ENCODE measurements around the gene SPARC.

The SPARC gene

GRCh38 chr5:151663617-151664293 is 23.0 kb downstream of the SPARC start:
- no peaks in the 10 kb centered on the region for H3K27me3 ChIP-seq (ENCODE audit: control insufficient read depth, insufficient read depth, low read length)
- peaks cover 16% of the 10 kb centered on the region for H3K4me1 ChIP-seq (ENCODE audit: control insufficient read depth, insufficient read depth, low read length)
- H3K9me3 ChIP-seq (ENCODE audit: control insufficient read depth, low read length): no peaks in the 10 kb centered on the region
- H3K36me3 ChIP-seq (ENCODE audit: control insufficient read depth, insufficient read depth, low read length): no peaks in the 10 kb centered on the region
- no peak overlapping the region for H3K4me3 ChIP-seq (ENCODE audit: low read length)
- no peak overlapping the region for H3K9ac ChIP-seq (ENCODE audit: low read length)

- H3K4me1 ChIP-seq (ENCODE audit: control insufficient read depth, insufficient read depth, low read length): peaks cover 16% of the 10 kb centered on the region
- H3K9me3 ChIP-seq (ENCODE audit: control insufficient read depth, low read length): no peaks in the 10 kb centered on the region
- no peak overlapping the region for H3K4me3 ChIP-seq (ENCODE audit: low read length)
- H3K9ac ChIP-seq (ENCODE audit: low read length): no peak overlapping the region
- no peaks in the 10 kb centered on the region for H3K36me3 ChIP-seq (ENCODE audit: control insufficient read depth, insufficient read depth, low read length)
- H3K27me3 ChIP-seq (ENCODE audit: control insufficient read depth, insufficient read depth, low read length): no peaks in the 10 kb centered on the region
These were observed 23.9 kb downstream of the SPARC start for GRCh38 chr5:151662805-151663204.

GRCh38 chr5:151661968-151662732 is 24.6 kb downstream of the SPARC start:
- Histone ChIP-seq H3K9ac (ENCODE audit: low read length) (no peak overlapping the region), H3K9me3 (ENCODE audit: control insufficient read depth, low read length) (no peaks in the 10 kb centered on the region), H3K4me3 (ENCODE audit: low read length) (no peak overlapping the region), H3K27me3 (ENCODE audit: control insufficient read depth, insufficient read depth, low read length) (no peaks in the 10 kb centered on the region), H3K4me1 (ENCODE audit: control insufficient read depth, insufficient read depth, low read length) (peaks cover 16% of the 10 kb centered on the region), H3K36me3 (ENCODE audit: control insufficient read depth, insufficient read depth, low read length) (no peaks in the 10 kb centered on the region)

- no peak overlapping the region for H3K4me3 ChIP-seq (ENCODE audit: low read length)
These were observed 25.9 kb downstream of the SPARC start for GRCh38 chr5:151660616-151661495.

GRCh38 chr5:151659001-151659754 is 27.5 kb downstream of the SPARC start:
- H3K36me3 ChIP-seq (ENCODE audit: control insufficient read depth, insufficient read depth, low read length): no peaks in the 10 kb centered on the region
- no peaks in the 10 kb centered on the region for H3K4me1 ChIP-seq (ENCODE audit: control insufficient read depth, insufficient read depth, low read length)
- H3K9ac ChIP-seq (ENCODE audit: low read length): no peak overlapping the region
- H3K27me3 ChIP-seq (ENCODE audit: control insufficient read depth, insufficient read depth, low read length): no peaks in the 10 kb centered on the region
- no peak overlapping the region for H3K4me3 ChIP-seq (ENCODE audit: low read length)
- H3K9me3 ChIP-seq (ENCODE audit: control insufficient read depth, low read length): no peaks in the 10 kb centered on the region

More at GRCh38 chr5:151660616-151661495, 25.9 kb downstream of the SPARC start:
- no peak overlapping the region for H3K9ac ChIP-seq (ENCODE audit: low read length)
- no peaks in the 10 kb centered on the region for H3K36me3 ChIP-seq (ENCODE audit: control insufficient read depth, insufficient read depth, low read length)
- H3K4me1 ChIP-seq (ENCODE audit: control insufficient read depth, insufficient read depth, low read length): peaks cover 14% of the 10 kb centered on the region
- no peaks in the 10 kb centered on the region for H3K27me3 ChIP-seq (ENCODE audit: control insufficient read depth, insufficient read depth, low read length)
- no peaks in the 10 kb centered on the region for H3K9me3 ChIP-seq (ENCODE audit: control insufficient read depth, low read length)

GRCh38 chr5:151657114-151657513 is 29.6 kb downstream of the SPARC start:
- H3K36me3 ChIP-seq (ENCODE audit: control insufficient read depth, insufficient read depth, low read length): no peaks in the 10 kb centered on the region
- H3K9me3 ChIP-seq (ENCODE audit: control insufficient read depth, low read length): no peaks in the 10 kb centered on the region
- H3K9ac ChIP-seq (ENCODE audit: low read length): no peak overlapping the region
- H3K4me3 ChIP-seq (ENCODE audit: low read length): no peak overlapping the region
- H3K27me3 ChIP-seq (ENCODE audit: control insufficient read depth, insufficient read depth, low read length): no peaks in the 10 kb centered on the region
- no peaks in the 10 kb centered on the region for H3K4me1 ChIP-seq (ENCODE audit: control insufficient read depth, insufficient read depth, low read length)

- no peak overlapping the region for H3K9ac ChIP-seq (ENCODE audit: low read length)
- no peak overlapping the region for H3K4me3 ChIP-seq (ENCODE audit: low read length)
- no peaks in the 10 kb centered on the region for H3K9me3 ChIP-seq (ENCODE audit: control insufficient read depth, low read length)
- H3K27me3 ChIP-seq (ENCODE audit: control insufficient read depth, insufficient read depth, low read length): no peaks in the 10 kb centered on the region
- H3K36me3 ChIP-seq (ENCODE audit: control insufficient read depth, insufficient read depth, low read length): no peaks in the 10 kb centered on the region
- no peaks in the 10 kb centered on the region for H3K4me1 ChIP-seq (ENCODE audit: control insufficient read depth, insufficient read depth, low read length)
These were observed 30.4 kb downstream of the SPARC start for GRCh38 chr5:151656311-151656710.

- Histone ChIP-seq H3K27me3 (ENCODE audit: control insufficient read depth, insufficient read depth, low read length) (no peaks in the 10 kb centered on the region), H3K4me1 (ENCODE audit: control insufficient read depth, insufficient read depth, low read length) (no peaks in the 10 kb centered on the region), H3K4me3 (ENCODE audit: low read length) (no peak overlapping the region), H3K36me3 (ENCODE audit: control insufficient read depth, insufficient read depth, low read length) (no peaks in the 10 kb centered on the region), H3K9me3 (ENCODE audit: control insufficient read depth, low read length) (no peaks in the 10 kb centered on the region), H3K9ac (ENCODE audit: low read length) (no peak overlapping the region)
These were observed 34.6 kb downstream of the SPARC start for GRCh38 chr5:151651997-151652645.

GRCh38 chr5:151648988-151649387 is 37.7 kb downstream of the SPARC start:
- Histone ChIP-seq H3K9ac (ENCODE audit: low read length) (no peak overlapping the region), H3K9me3 (ENCODE audit: control insufficient read depth, low read length) (no peaks in the 10 kb centered on the region), H3K27me3 (ENCODE audit: control insufficient read depth, insufficient read depth, low read length) (no peaks in the 10 kb centered on the region), H3K4me1 (ENCODE audit: control insufficient read depth, insufficient read depth, low read length) (no peaks in the 10 kb centered on the region), H3K4me3 (ENCODE audit: low read length) (no peak overlapping the region), H3K36me3 (ENCODE audit: control insufficient read depth, insufficient read depth, low read length) (no peaks in the 10 kb centered on the region)

GRCh38 chr5:151648089-151648488 is 38.6 kb downstream of the SPARC start:
- Histone ChIP-seq H3K36me3 (ENCODE audit: control insufficient read depth, insufficient read depth, low read length) (no peaks in the 10 kb centered on the region), H3K4me1 (ENCODE audit: control insufficient read depth, insufficient read depth, low read length) (no peaks in the 10 kb centered on the region)

GRCh38 chr5:151647320-151647861 is 39.3 kb downstream of the SPARC start:
- Histone ChIP-seq H3K4me3 (ENCODE audit: low read length) (no peak overlapping the region), H3K9ac (ENCODE audit: low read length) (no peak overlapping the region), H3K36me3 (ENCODE audit: control insufficient read depth, insufficient read depth, low read length) (no peaks in the 10 kb centered on the region), H3K27me3 (ENCODE audit: control insufficient read depth, insufficient read depth, low read length) (no peaks in the 10 kb centered on the region), H3K4me1 (ENCODE audit: control insufficient read depth, insufficient read depth, low read length) (no peaks in the 10 kb centered on the region), H3K9me3 (ENCODE audit: control insufficient read depth, low read length) (no peaks in the 10 kb centered on the region)

More at GRCh38 chr5:151648089-151648488, 38.6 kb downstream of the SPARC start:
- no peak overlapping the region for H3K4me3 ChIP-seq (ENCODE audit: low read length)
- no peak overlapping the region for H3K9ac ChIP-seq (ENCODE audit: low read length)
- H3K9me3 ChIP-seq (ENCODE audit: control insufficient read depth, low read length): no peaks in the 10 kb centered on the region
- no peaks in the 10 kb centered on the region for H3K27me3 ChIP-seq (ENCODE audit: control insufficient read depth, insufficient read depth, low read length)

Measured in mucosa of stomach (tissue), 1 donor.